Hematopoietic multipotent progenitor cell treated with erythropoietin and hydrocortisone succinate and interleukin-3 and kit ligand, for 8 days (in vitro differentiated cells): ENCODE measurements around the gene TAF9B.
"Not testable (repeated sequence)": the region's sequence is repeated elsewhere in the genome, so short reads cannot be mapped to it uniquely, and the experiment has no call there.

ENCODE experiments used
- DNase-seq: peaks from one replicate; pipeline ENCODE4 v3.0.0-alpha.2; 2015

Gene TAF9B, protein sequence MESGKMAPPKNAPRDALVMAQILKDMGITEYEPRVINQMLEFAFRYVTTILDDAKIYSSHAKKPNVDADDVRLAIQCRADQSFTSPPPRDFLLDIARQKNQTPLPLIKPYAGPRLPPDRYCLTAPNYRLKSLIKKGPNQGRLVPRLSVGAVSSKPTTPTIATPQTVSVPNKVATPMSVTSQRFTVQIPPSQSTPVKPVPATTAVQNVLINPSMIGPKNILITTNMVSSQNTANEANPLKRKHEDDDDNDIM

GRCh38 chrX:78139160-78140123 is at the start of gene TAF9B:
Gene TAF9B (minus strand): TSS chrX:78139650. CDS start chrX:78139611, 39 bp downstream.
- peak; percentile 89 for DNase-seq

DNA sequence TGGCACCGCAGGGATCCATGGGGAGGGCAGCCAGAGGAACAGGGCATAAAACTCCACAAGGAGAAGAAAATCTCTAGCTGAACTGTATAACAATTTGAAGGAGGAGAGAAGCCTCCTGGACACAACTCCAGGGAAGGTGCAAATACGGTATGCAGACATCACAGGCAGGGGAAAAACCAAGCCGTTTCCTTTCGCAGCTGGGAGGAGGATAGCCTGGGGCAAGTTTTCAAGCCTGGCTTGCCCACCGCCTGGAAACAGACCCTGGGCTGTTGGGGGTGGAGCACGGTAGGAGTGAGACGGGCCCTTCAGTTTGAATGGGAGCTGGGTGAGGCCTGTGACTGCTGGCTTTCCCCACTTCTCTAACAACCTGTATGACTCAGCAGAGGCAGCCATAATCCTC is 43.4 kb upstream of the TAF9B start:
- no peak for DNase-seq

GRCh38 chrX:78181307-78181706 is 41.9 kb upstream of the TAF9B start:
- no peak for DNase-seq

DNA sequence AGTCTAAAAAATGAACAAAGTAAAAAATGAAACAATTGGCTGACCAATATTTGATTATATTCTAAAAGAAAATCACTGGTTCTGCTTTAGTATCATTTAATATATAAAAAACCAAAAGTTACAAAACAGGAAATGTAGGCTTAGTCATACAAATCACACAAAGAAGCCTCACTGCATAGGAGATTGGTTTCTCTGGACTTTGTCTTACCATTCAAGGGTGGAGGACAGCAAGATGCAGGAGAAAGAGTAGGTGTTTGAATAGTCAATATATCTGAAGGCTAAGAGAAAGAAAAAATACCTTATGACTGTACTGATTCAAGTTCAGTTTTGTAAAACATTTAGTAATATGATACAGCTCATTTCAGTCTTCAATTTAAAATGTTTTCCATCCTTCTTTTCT is 28.6 kb upstream of the TAF9B start:
- DNase-seq = no peak

GRCh38 chrX:78165425-78165824 is 26.0 kb upstream of the TAF9B start:
- DNase-seq = no peak

GRCh38 chrX:78163175-78163574 is 23.7 kb upstream of the TAF9B start:
- not testable (repeated sequence) for DNase-seq

GRCh38 chrX:78160711-78161110 is 21.3 kb upstream of the TAF9B start:
- DNase-seq = not testable (repeated sequence)

- not testable (repeated sequence) for DNase-seq
These were observed 18.4 kb upstream of the TAF9B start for GRCh38 chrX:78157846-78158245.

DNA sequence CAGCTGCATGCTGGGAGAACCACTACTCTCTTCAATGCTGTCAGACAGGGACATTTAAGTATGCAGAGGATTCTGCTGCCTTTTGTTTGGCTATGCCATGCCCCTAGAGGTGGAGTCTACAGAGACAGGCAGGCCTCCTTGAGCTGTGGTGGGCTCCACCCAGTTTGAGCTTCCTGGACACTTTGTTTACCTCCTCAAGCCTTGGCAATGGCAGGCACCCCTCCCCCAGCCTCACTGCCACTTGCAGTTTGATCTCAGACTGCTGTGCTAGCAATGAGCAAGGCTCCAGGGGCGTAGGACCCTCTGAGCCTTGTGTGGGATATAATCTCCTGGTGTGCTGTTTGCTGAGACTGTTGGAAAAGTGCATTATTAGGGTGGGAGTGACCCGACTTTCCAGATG is 17.9 kb upstream of the TAF9B start:
- DNase-seq = not testable (repeated sequence)

DNA sequence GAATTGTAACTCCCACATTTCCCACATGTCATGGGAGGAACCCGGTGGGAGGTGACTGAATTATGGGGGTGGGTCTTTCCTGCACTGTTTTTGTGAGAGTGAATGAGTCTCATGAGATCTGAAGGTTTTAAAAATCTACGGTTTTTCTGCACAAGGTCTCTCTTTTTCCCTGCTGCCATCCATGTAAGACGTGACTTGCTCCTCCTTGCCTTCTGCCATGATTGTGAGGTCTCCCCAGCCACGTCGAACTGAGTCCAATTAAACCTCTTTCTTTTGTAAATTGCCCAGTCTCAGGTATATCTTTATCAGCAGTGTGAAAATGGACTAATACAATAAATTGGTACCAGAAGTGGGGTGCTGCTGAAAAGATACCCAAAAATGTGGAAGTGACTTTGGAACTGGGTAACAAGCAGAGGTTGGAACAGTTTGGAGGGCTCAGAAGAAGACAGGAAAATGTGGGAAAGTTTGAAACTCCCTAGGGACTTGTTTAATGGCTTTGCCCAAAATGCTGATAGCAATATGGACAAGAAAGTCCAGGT is 7.6 kb upstream of the TAF9B start:
- DNase-seq = not testable (repeated sequence)

DNA sequence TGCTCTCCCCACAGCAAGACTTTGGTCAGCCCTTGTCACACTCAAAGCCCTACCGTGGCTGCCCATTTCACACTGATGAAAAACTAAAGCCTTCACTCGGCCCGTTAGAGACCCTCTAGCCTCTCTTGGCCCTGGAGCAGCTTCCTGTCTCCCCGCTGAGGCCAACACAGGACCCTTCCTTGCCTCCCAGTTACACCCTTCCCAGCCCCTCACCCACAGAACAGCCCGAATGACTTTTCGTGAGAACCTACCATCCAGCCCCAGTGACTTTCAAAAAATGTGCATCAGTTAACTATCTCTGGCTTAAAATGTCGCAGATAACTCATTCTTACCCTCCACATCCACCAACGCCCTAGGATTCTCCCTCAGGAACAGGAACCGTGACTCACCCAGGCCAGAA is 756 bp upstream of the TAF9B start:
- no peak for DNase-seq

- DNase-seq = no peak
These were observed 6.1 kb downstream of the TAF9B start for GRCh38 chrX:78133238-78133960.

DNA sequence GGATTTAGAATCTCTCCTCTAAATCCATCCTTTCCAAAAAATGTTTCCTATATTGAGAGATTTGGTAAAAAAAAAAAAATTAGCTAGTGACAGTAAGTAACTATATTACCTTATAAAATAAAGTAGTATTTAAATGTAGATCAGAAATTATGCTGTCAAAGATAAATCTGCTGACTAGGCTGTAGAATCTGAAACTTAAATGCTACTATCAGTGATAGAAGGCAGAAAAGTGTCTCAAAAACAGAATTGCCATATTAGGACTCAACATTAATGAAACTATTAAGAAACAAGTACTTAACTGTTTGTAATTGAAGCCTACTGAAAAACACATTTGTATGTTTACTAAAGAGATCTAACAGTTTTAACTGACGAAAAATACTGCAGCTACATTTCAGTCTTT is 8.3 kb downstream of the TAF9B start:
- no peak for DNase-seq

GRCh38 chrX:78130396-78130795 is 9.1 kb downstream of the TAF9B start:
- DNase-seq = no peak

DNA sequence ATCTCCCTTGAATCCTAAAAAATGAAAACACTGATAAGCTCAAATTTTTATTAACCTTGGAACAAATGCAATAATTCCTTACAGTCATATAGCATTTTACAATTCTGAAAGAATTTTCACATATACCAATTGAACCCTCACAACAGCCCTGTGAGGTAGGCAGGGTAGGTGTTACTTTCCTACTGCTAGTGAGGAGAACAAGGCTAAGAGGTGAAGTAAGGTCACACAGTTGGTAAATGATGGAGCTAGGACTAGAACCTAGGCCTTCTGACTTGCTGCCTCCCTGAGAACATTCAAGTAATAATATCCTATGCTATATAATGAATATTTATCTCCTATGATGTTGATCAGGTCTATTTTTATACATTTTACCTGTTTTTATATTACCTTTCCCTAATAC is 9.7 kb downstream of the TAF9B start:
- no peak for DNase-seq

DNA sequence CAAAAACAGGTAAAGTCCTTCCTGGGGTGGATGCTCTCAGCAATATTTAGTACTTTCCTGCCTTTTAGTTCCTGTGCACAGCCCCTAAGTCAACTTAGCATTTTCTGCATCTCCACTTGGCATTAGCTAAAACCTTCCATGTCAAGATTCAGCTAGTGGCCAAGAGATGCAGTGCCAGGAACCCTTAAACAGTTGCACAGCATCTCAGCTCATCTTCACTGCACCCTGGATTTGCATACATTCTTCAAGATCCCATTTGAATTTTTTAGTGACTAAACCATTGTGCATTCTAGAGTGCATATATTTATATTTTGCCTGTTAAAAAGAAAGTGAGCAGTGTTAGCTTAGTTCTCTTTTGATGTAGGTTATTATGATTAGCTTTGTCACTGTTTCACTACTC is 13.7 kb downstream of the TAF9B start:
- not testable (repeated sequence) for DNase-seq

GRCh38 chrX:78125148-78125547 is 14.3 kb downstream of the TAF9B start:
- DNase-seq = no peak

DNA sequence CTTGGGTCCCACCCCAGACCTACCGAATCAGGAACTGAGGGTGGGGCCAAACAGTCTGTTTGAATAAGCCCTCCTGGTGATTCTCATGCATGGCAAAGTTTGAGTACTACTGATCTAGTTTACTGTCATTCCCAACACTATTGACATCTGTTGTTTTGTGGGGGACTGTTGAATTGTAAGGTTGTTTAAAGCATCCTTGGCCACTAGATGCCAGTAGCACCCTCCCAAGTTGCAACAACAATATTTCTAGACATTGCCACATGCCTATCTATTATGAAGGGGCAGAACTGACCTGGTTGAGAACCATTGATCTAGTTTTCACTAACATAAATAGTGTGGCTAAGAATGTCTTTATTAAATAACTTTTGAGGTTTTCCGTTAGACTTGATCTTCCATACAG is 15.1 kb downstream of the TAF9B start:
- peak; percentile 27 for DNase-seq

DNA sequence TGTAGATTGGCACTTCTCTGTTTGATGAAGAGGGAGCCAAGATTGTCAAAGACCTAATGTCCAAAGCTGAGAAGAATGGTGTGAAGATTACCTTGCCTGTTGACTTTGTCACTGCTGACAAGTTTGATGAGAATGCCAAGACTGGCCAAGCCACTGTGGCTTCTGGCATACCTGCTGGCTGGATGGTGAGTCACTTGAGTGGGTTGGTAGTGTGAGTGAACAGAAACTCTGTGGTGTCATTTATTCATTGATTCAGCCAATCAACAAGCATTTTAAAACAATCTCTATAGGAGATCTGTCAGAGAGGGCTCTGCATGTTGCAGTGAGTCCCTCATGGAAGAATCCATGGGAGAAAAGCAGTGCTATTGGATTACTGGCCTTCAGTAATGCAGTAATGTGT is 16.3 kb downstream of the TAF9B start:
- no peak for DNase-seq

DNA sequence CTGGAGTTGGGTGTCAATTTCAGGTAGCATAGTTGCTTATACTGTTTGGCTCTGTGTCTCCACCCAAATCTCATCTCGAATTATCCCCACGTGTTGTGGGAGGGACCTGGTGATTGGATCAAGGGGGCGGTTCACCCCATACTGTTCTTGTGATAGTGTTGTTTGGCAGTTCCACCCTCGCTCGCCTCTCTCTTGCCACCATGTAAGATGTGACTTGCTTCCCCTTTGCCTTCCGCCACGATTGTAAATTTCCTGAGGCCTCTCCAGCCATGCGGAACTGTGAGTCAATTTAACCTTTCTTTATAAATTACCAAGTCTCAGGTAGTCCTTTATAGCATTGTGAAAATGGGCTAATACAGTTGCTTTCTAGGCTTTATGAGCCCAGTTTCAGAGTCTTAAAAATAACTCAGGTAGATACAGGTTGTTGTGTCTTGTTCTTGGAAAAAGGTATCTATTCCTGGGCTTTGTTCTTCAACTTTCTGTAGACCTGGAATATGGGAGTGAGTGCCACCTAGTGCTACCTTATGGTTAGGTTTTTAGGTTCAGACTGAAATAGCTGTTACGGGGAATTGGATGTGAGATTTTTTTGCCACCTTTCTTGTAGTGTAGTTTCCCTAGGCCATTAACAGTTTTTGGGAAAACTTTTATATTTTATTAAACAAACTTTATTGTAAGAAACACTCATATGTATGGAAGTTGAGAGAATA is 19.8 kb downstream of the TAF9B start:
- no peak for DNase-seq

- no peak for DNase-seq
These were observed 20.8 kb downstream of the TAF9B start for GRCh38 chrX:78118628-78119027.

- no peak for DNase-seq
These were observed 22.7 kb downstream of the TAF9B start for GRCh38 chrX:78116766-78117165.

DNA sequence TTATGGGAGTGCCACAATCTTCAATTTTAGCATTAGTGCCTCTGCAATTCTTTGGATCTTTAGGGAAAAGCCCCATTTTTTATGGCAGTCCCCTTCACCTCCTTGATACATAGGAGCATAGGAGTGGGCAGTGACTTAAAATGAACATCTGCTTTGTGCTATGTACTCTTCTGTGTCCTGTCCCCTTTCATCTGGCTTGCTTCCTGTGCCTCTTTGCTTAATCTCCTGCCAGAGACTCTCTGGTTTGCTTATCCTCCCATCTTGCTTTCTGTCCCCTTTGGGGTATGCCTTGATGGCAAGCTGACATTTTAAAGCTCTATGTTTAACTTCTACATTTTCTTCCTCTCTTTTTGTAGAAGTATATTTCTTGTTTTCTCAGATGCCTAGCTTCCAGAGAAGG is 23.1 kb downstream of the TAF9B start:
- no peak for DNase-seq
